Vagina (tissue), 2 donors: ENCODE results near the gene FAM200B. TPM values are rescaled to one million over a fixed set of nuclear protein-coding genes. Genes with fewer than 3 reads are reported as not detected.

ENCODE experiments used
- DNase-seq, 2 donors: peaks; one replicate each; pipeline ENCODE4 v3.0.0-alpha.2; 2017; ENCODE audit errors: extremely low spot score in 2 of 2
- H3K27ac ChIP-seq: fragments of 200-600 bp; sonication (generic); one replicate; pipeline ENCODE4 v1.5.1; 2019
- H3K27me3 ChIP-seq: fragments of 200-600 bp; sonication (generic); one replicate; pipeline ENCODE4 v1.5.1; 2019
- H3K36me3 ChIP-seq, 2 donors: fragments of 200-600 bp; sonication (generic); one replicate each; pipeline ENCODE4 v1.5.1; 2017 to 2019
- H3K4me1 ChIP-seq: fragments of 200-600 bp; sonication (generic); one replicate; pipeline ENCODE4 v1.5.1; 2019
- H3K4me3 ChIP-seq, 2 donors: fragments of 200-600 bp; sonication (generic); 1 replicate in 1 of 2; 2 replicates in 1 of 2; pipeline ENCODE4 v1.5.1; 2016 to 2019
- H3K9me3 ChIP-seq: fragments of 200-600 bp; sonication (generic); one replicate; pipeline ENCODE4 v1.5.1; 2019
- POLR2A ChIP-seq, 2 donors: fragments of 450-650 bp; IDR thresholded peaks; one replicate each; pipeline ENCODE4 v1.6.1; 2017; ENCODE audit warnings: antibody characterized with exemption in 2 of 2, mild to moderate bottlenecking in 2 of 2, moderate library complexity in 2 of 2
- POLR2AphosphoS5 ChIP-seq, 2 donors: sonication (generic); formaldehyde crosslinking; IDR thresholded peaks; one replicate each; pipeline ENCODE4 v1.9.0; 2017; ENCODE audit warnings: antibody characterized with exemption in 2 of 2, mild to moderate bottlenecking in 2 of 2, low read depth in 1 of 2; ENCODE audit not compliant: insufficient read depth in 1 of 2
- intact Hi-C: fragments of 100-400 bp; cut with DNase I; formaldehyde crosslinking; loops from one replicate; pipeline ENCODE4 v1.15.1; 2023
- total RNA-seq: library from RNA; depleted of rRNA; stranded (reverse); fragments of >200 nt; gene quantifications from one replicate; pipeline ENCODE4 v1.2.3, GENCODE V29; 2016
- TF ChIP-seq, protein P1 (sequence below), 3 experiments: fragments of 450-650 bp in 2 of 3; fragments of 200-600 bp in 1 of 3; sonication (generic) in 1 of 3; IDR thresholded peaks; one replicate each; pipeline ENCODE4 v1.5.1; 2017 to 2019; ENCODE audit warnings: antibody characterized with exemption in 3 of 3, mild to moderate bottlenecking in 2 of 3, moderate library complexity in 2 of 3

Gene FAM200B
- total RNA-seq, 1 donor from 2014 or later = 29.5 TPM

DNA sequence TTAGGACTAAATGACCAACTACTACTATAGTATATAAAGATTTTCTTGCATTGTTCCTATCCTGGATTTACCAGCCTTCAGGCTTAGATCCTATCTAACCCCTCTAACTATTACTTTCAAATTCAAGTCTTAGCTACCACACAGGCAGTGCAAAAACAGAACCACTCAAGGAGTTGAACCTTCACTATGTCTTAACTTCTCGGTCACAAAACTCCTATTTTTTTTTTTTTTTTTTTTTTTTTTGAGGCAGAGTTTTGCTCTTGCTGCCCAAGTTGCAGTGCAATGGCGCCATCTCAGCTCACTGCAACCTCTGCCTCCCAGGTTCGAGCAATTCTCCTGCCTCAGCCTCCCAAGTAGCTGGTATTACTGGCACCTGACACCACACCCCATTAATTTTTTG is 6.3 kb upstream of the FAM200B start:
- no peaks in the 10 kb centered on the region for H3K9me3 ChIP-seq
- no peak overlapping the region for H3K4me3 ChIP-seq
- H3K36me3 ChIP-seq = no peaks in the 10 kb centered on the region
- H3K27ac ChIP-seq = no peak overlapping the region
- H3K4me1 ChIP-seq = no peaks in the 10 kb centered on the region
- no peaks in the 10 kb centered on the region for H3K27me3 ChIP-seq
- TF ChIP-seq POLR2A (IDR thresholded peaks at IDR 0.05) (no peak), POLR2AphosphoS5 (IDR thresholded peaks at IDR 0.05; ENCODE audit: insufficient read depth in 1 of 2, low read depth in 1 of 2) (no peak)
- TF ChIP-seq, protein P1, sequence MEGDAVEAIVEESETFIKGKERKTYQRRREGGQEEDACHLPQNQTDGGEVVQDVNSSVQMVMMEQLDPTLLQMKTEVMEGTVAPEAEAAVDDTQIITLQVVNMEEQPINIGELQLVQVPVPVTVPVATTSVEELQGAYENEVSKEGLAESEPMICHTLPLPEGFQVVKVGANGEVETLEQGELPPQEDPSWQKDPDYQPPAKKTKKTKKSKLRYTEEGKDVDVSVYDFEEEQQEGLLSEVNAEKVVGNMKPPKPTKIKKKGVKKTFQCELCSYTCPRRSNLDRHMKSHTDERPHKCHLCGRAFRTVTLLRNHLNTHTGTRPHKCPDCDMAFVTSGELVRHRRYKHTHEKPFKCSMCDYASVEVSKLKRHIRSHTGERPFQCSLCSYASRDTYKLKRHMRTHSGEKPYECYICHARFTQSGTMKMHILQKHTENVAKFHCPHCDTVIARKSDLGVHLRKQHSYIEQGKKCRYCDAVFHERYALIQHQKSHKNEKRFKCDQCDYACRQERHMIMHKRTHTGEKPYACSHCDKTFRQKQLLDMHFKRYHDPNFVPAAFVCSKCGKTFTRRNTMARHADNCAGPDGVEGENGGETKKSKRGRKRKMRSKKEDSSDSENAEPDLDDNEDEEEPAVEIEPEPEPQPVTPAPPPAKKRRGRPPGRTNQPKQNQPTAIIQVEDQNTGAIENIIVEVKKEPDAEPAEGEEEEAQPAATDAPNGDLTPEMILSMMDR (IDR thresholded peaks at IDR 0.05) = no peak
- intact Hi-C loops = no loop called here
- DNase-seq = no peak

DNA sequence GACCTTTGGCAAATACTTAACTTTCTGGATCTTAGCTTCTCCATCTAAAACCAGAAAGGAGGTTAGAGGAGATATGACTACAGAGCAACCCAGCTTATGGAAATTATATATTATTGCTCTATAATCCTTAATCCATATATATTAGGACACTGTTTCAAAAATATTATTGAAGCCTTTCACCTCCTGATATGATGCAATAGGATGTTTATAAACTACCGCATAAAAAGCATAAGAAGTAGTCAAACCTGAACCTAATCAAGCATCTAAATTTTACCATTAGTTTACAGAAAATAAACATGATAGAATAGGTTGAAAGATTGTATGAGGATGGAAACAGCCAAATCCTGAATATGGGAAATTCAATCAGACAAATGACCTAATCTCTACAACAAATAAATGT is 5.6 kb upstream of the FAM200B start:
- Histone ChIP-seq H3K4me3 (no peak overlapping the region), H3K36me3 (no peaks in the 10 kb centered on the region), H3K27ac (no peak overlapping the region), H3K4me1 (peaks cover 2% of the 10 kb centered on the region), H3K27me3 (no peaks in the 10 kb centered on the region), H3K9me3 (no peaks in the 10 kb centered on the region)
- DNase-seq = no peak
- TF ChIP-seq POLR2AphosphoS5 (IDR thresholded peaks at IDR 0.05; ENCODE audit: insufficient read depth in 1 of 2, low read depth in 1 of 2) (no peak), POLR2A (IDR thresholded peaks at IDR 0.05) (no peak)
- TF ChIP-seq, protein P1 (IDR thresholded peaks at IDR 0.05) = no peak
- intact Hi-C loops = no loop called here

DNA sequence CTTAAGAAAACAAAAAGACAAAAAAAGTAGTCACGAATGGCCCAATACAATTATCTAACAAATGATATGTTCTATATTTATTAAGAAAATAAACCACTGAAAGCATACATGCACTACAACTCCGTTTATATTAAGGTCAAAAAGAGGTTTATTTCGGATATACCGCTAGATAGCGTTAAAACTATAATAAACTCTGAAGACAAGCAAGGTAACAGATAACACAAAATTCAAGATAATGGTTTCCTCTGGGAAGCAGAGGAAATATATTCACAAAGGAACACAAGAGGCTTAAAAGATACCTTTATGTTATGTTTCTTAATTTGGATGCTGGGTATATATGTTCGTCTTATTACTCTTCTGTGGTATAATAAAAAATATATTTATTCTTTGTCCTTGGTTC is 4.7 kb upstream of the FAM200B start:
- DNase-seq = no peak
- Histone ChIP-seq H3K27ac (no peak overlapping the region), H3K4me1 (peaks cover 4% of the 10 kb centered on the region), H3K36me3 (no peaks in the 10 kb centered on the region), H3K4me3 (no peak overlapping the region), H3K9me3 (no peaks in the 10 kb centered on the region), H3K27me3 (no peaks in the 10 kb centered on the region)
- intact Hi-C loops = no loop called here
- TF ChIP-seq, protein P1 (IDR thresholded peaks at IDR 0.05) = no peak
- TF ChIP-seq POLR2AphosphoS5 (IDR thresholded peaks at IDR 0.05; ENCODE audit: insufficient read depth in 1 of 2, low read depth in 1 of 2) = no peak

DNA sequence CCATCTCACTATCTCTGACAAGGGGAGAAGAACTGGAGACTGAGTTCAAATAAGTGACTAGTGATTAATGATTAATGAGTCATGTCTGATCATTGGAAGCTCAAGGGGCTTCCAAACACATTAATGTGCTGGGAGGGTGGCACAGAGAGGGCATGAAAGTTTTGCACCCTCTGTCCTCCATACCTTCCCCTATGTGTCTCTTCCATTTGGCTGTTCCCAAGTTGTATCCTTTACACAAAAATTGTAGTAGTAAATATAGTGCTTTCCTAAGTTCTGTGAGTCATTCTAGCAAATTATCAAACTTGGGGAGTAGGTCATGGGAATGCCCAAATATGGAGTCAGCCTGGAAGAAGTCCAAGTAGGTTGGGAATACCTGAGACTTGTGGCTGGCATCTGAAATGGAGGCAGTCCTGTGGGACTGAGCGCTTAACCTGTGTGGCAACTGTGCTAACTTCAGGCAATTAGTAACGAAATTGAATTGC is 4.1 kb upstream of the FAM200B start:
- DNase-seq = no peak
- Histone ChIP-seq H3K4me3 (no peak overlapping the region), H3K9me3 (no peaks in the 10 kb centered on the region), H3K4me1 (peaks cover 7% of the 10 kb centered on the region), H3K27ac (no peak overlapping the region), H3K27me3 (no peaks in the 10 kb centered on the region), H3K36me3 (no peaks in the 10 kb centered on the region)
- intact Hi-C loops = no loop called here
- TF ChIP-seq POLR2A (IDR thresholded peaks at IDR 0.05) = no peak
- no peak for TF ChIP-seq POLR2AphosphoS5 (IDR thresholded peaks at IDR 0.05; ENCODE audit: insufficient read depth in 1 of 2, low read depth in 1 of 2)
- TF ChIP-seq, protein P1 (IDR thresholded peaks at IDR 0.05) = no peak

DNA sequence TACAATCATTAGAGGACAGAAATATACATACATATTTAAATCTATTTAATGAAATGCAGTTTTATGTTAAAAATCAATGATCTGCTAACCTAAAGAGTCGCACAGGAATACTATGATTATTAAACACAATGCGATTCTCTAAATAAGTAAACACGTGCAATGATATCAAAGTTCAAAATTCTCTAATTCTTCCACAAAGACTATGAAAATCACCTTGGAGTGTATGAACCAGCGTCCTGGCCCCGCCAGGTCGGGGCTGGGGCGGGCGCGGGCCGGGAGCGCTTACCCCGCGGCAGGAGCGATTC is 608 bp upstream of the FAM200B start:
- Histone ChIP-seq H3K27ac (peak overlapping the region; percentile 86), H3K36me3 (no peaks in the 10 kb centered on the region), H3K9me3 (no peaks in the 10 kb centered on the region), H3K27me3 (no peaks in the 10 kb centered on the region), H3K4me3 (peak overlapping the region; percentile 65 to 71), H3K4me1 (peaks cover 37% of the 10 kb centered on the region)
- DNase-seq = no peak
- TF ChIP-seq POLR2A (IDR thresholded peaks at IDR 0.05) = no peak
- TF ChIP-seq, protein P1 (IDR thresholded peaks at IDR 0.05) = no peak
- no peak for TF ChIP-seq POLR2AphosphoS5 (IDR thresholded peaks at IDR 0.05; ENCODE audit: insufficient read depth in 1 of 2, low read depth in 1 of 2)
- intact Hi-C loops = no loop called here
